Stimulated activated naive B cell treated with anti-CD40 and anti-IgM and Interleukin-4, amounts not matched to agents 10 μg/mL and 1 μg/mL and 100 μg/mL, for 72 hours (primary cell): ENCODE data around the gene OPA3.

Experiments used
- ATAC-seq, 2 donors: fragments of 150-1000 bp; cut with Tn5 transposase; replicated peaks; 2 replicates each; pipeline ENCODE4 v1.10.0; 2021; ENCODE audit warnings: moderate library complexity in 1 of 2
- DNase-seq: peaks from one replicate; pipeline ENCODE4 v3.0.0; 2021
- H3K27ac Mint-ChIP-seq: one replicate; pipeline ENCODE4 v1.8.0; 2022; ENCODE audit warnings: mild to moderate bottlenecking, mixed read lengths
- H3K27me3 Mint-ChIP-seq, 2 donors: one replicate each; pipeline ENCODE4 v1.8.0; 2022; ENCODE audit warnings: mixed read lengths in 2 of 2
- H3K36me3 Mint-ChIP-seq, 2 donors: one replicate each; pipeline ENCODE4 v1.8.0; 2022; ENCODE audit warnings: mixed read lengths in 2 of 2, mild to moderate bottlenecking in 1 of 2
- H3K4me1 Mint-ChIP-seq, 2 donors: one replicate each; pipeline ENCODE4 v1.8.0; 2022; ENCODE audit warnings: mixed read lengths in 2 of 2, mild to moderate bottlenecking in 1 of 2
- H3K4me3 Mint-ChIP-seq, 2 donors: one replicate each; pipeline ENCODE4 v1.8.0; 2022; ENCODE audit warnings: mild to moderate bottlenecking in 2 of 2, mixed read lengths in 2 of 2, moderate library complexity in 1 of 2
- H3K9me3 Mint-ChIP-seq, 2 donors: one replicate each; pipeline ENCODE4 v1.8.0; 2022; ENCODE audit warnings: mixed read lengths in 2 of 2, mild to moderate bottlenecking in 1 of 2

Gene OPA3

DNA sequence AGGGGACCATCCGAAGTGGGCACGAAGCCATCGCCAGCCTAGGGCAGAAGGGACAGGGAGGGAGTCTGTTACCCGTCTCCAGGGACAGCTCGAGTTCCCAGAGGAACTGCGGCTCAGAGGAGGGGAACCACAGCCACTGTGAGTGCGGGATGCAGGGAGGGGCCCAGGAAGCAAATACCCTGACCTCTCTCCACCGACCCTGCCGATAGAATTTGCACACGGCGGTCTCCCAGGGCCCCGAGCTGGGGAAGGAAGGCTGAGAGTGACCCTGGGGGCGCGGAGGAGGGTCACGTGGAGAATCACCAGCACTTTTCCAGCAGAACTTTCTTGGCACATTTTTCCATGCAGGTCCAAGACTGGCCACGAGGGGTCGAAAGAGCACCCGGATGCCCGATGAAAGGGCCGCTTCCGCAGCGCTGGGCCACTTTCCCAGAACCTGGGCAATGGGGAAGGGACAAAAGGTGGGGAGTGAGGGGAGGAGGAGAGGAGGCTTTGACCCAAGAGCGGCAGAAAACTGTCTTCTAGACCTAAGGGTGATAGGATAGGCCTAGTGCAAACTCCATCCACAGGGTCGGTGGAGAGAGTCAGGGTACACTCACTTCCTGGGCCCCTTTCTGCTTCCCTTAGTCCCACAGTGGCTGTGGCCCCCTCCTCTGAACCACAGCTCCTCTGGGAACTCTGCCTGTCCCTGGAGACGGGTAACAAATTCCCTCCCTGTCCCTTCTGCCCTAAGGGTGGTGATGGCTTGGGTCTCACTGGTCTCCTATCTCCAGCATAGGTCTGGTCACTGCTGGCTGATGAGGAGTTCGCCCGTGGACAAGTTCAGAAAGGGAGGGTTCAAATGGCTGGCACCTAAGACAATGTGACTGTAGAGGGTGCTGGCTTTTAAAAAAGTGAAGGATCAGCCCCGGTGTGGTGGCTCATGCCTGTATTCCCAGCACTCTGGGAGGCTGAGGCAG is 22.7 kb upstream of the OPA3 start:
- Mint-ChIP-seq H3K9me3 (peaks cover 5 to 8% of the 10 kb centered on the region in 2 donors), H3K27ac (no peak overlapping the region), H3K27me3 (peaks cover 10 to 14% of the 10 kb centered on the region in 2 donors), H3K4me3 (peak overlapping the region; percentile 58 to 74), H3K4me1 (peaks cover 11 to 12% of the 10 kb centered on the region in 2 donors), H3K36me3 (peaks cover 27 to 31% of the 10 kb centered on the region in 2 donors)
- peak; percentile 29 to 39 for ATAC-seq
- no peak for DNase-seq

DNA sequence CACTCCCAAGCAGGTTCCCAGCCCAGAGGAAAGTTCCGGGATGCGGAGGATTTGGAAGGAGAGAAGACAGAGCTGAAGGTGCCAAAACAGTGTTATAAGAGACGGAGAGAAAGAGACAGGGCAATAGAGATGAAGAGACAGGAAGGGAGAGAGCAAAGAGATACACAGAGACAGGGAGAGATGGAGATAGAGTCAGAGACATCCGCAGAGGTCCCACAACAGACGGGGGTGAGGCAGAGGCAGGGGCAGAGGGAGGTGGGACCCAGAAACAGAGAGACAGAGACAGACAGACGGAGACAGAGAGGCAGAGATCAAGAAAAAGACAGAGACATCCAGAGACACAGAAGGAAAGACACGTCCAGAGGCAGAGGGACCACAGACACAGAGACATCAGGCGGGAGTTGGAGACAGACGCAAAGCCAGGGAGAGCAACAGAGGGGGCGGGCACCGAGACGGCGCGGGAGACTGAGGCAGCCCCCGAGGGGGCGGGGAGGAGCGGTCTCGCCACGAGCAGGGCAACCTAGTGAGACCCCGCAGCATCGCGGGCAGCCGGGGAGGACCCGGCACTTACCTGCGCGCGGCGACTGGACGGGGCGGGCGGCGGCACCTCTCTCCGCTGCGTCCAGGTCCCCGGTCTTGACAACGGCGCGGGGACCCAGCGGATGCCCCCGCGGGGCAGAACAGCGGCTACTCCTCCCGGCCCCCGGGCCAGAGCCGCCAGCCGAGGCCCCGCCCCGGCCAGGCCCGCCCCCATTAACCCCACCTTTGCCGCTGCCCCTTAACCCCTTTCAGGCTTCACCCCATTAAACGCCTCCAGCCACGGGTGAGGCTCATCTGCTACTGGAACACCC is 17.1 kb upstream of the OPA3 start, which contains the start of gene GPR4:
Gene GPR4 (minus strand): TSS at position 689 of the 851 bp plus-strand sequence. CDS start 10,346 bp downstream, outside the sequence.
- Mint-ChIP-seq H3K27ac (peak within 1 kb of the TSS; percentile 32), H3K9me3 (no peaks in the 10 kb centered on the region), H3K36me3 (peaks cover 3 to 5% of the 10 kb centered on the region in 2 donors), H3K4me1 (peaks cover 36 to 45% of the 10 kb centered on the region in 2 donors), H3K27me3 (peaks cover 62 to 70% of the 10 kb centered on the region in 2 donors), H3K4me3 (peak within 1 kb of the TSS; percentile 4 to 23)
- peak in 1 of 2 donors; percentile 16 for ATAC-seq
- no peak for DNase-seq

DNA sequence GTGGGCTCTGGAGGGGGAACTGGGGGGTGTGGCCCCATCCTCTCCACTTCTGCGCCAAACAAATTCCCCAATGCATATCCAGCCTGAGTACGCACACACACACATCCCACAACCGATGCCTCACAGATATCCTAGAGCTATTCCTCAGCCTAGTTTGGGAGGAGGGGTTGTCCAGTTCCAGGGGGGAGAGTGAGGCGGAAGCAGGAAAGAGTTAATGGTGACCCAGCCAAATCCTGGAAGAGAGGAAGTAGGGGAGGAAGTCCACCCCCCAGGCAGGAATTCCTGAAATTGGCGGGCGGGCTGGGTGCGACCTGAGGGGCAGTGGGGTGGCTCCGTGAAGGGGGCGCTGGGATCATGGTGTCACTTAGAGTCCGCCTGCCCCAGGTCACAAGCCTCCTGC is 16.5 kb upstream of the OPA3 start:
- peaks cover 3 to 5% of the 10 kb centered on the region in 2 donors for H3K36me3 Mint-ChIP-seq
- no peak overlapping the region for H3K4me3 Mint-ChIP-seq
- ATAC-seq (no peak), DNase-seq (no peak)
- H3K27ac Mint-ChIP-seq = peak overlapping the region; percentile 32
- H3K27me3 Mint-ChIP-seq = peaks cover 69 to 76% of the 10 kb centered on the region in 2 donors
- peaks cover 36 to 45% of the 10 kb centered on the region in 2 donors for H3K4me1 Mint-ChIP-seq
- no peaks in the 10 kb centered on the region for H3K9me3 Mint-ChIP-seq

DNA sequence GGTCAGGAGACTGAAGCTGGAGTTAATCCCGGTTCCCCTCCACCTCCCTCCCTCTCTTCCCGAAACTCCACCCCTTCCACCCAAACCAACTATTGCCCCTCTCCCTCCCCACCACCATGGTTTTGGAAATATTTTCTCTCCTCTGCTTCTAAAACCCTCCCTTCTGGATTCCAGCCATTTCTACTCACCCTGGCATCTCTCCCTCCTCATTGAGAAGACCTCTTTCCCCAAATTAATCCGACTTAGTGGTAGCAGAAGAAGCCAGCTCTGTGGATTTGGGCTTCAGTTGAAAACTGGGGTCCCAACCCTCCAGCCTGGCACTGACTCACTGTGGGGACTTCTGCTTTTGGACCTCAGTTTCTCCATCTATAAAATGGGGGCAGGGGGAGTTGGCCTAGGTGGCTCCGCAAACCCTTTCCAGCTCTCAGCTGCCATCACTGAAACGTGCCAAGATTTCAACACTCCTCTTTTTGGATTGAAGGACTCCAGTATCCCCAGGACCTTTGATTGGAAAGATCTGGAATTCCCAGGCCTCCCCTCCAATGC is 15.8 kb upstream of the OPA3 start:
- Mint-ChIP-seq H3K36me3 (peaks cover 3 to 5% of the 10 kb centered on the region in 2 donors), H3K4me3 (no peak overlapping the region), H3K9me3 (no peaks in the 10 kb centered on the region), H3K27me3 (peaks cover 76 to 83% of the 10 kb centered on the region in 2 donors), H3K27ac (peak overlapping the region; percentile 63), H3K4me1 (peaks cover 36 to 45% of the 10 kb centered on the region in 2 donors)
- ATAC-seq (no peak), DNase-seq (no peak)

DNA sequence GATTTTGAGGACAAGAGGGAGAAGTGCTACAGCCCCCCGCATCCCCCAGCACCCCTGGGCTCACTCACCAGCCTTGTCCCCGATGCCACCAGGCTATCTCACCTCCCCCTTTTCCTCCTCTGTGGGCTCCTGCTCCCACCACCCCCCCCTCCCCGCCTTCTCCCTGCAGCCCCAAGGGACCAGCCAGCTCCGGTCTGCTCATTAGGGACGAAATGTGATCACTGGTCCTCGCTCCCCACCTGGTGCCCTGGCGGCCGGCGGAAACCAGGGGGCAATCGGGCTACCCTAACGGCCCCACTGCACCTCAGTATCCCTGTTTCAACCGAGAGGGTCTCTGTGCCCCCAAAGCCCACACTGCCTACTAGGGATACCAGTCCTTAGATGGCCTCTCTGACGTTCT is 14.7 kb upstream of the OPA3 start:
- Mint-ChIP-seq H3K27me3 (peaks cover 79 to 86% of the 10 kb centered on the region in 2 donors), H3K27ac (peak overlapping the region; percentile 25)
- no peak for DNase-seq

DNA sequence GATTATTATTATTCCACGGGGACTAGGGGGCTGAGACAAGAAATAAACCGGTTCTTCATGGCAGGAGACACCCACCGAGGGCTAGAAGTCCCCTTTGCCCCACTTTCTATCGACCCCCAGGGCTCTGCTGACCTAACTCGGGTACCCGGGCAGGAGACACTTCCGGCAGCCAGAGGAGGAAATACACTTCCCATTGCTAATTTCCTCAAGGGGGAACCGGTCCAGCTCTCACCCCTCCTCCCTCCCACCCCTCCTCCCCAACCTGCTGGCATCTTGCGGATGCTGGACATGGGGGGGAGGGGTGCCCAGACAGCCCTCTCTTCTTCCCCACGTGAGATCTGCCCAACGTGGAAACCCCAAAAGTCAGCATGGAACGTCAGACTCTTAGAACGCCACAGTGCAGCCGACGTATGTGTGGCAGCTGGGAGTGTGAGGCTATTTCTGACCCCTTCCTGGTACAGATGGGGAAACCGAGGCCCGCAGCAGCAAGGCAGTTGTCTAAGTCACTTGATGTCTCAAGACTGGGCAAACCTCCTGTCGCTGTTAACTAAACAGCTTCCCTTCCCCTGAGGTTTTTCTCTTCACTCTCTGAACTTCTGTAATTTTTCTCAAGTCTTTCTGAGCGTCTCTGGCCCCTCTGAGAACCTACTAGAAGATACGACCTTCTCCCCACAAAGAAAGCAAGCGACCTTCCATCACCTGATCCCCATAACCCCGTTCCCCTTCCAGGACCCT is 13.8 kb upstream of the OPA3 start:
- Mint-ChIP-seq H3K4me1 (peaks cover 36 to 45% of the 10 kb centered on the region in 2 donors), H3K4me3 (peak overlapping the region; percentile 68 to 72), H3K27ac (no peak overlapping the region), H3K36me3 (peaks cover 3 to 5% of the 10 kb centered on the region in 2 donors), H3K9me3 (no peaks in the 10 kb centered on the region), H3K27me3 (peaks cover 77 to 83% of the 10 kb centered on the region in 2 donors)
- ATAC-seq (peak; percentile 25 to 61), DNase-seq (no peak)

More for the DNA sequence above, 14.7 kb upstream of the OPA3 start:
- Mint-ChIP-seq H3K36me3 (peaks cover 3 to 5% of the 10 kb centered on the region in 2 donors), H3K4me3 (no peak overlapping the region), H3K9me3 (no peaks in the 10 kb centered on the region), H3K4me1 (peaks cover 36 to 45% of the 10 kb centered on the region in 2 donors)
- no peak for ATAC-seq

DNA sequence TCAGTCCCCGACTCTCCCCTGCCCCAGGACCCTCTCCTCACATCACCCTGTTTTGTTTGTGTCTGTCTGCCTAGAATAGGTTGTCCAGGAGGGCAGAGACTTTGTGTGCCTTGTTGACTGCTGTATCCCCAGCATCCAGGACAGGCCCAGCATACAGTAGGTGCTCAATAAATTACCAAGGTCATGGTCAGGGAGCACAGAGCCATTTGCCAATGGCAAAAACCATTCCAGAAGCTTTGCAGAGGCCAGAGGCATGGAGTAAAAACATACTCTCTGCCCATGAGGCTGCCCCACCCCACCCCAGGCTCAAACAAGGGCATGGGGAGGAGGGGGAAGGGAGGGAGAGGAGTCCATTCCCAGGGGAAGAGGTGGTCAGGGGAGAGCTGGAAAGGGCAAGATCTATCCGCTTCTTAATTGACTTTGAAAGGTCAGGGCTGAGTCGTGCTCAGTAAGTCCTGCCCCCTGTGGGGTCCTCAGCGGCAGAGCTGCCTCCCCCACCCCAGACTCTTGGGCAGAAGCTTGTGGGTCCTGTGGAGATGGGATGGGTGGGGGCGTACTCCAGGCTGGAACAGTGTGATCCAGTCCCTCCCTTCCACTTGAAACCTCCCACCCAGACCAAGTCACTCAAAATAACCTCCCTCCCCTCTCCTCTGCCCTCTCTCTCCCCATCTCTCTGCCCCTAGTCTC is 13.0 kb upstream of the OPA3 start:
- Mint-ChIP-seq H3K4me1 (peaks cover 35 to 45% of the 10 kb centered on the region in 2 donors), H3K27me3 (peaks cover 72 to 76% of the 10 kb centered on the region in 2 donors), H3K4me3 (peak overlapping the region in 1 of 2 donors; percentile 72), H3K36me3 (peaks cover 3 to 5% of the 10 kb centered on the region in 2 donors), H3K9me3 (no peaks in the 10 kb centered on the region), H3K27ac (no peak overlapping the region)
- DNase-seq (no peak), ATAC-seq (no peak)

DNA sequence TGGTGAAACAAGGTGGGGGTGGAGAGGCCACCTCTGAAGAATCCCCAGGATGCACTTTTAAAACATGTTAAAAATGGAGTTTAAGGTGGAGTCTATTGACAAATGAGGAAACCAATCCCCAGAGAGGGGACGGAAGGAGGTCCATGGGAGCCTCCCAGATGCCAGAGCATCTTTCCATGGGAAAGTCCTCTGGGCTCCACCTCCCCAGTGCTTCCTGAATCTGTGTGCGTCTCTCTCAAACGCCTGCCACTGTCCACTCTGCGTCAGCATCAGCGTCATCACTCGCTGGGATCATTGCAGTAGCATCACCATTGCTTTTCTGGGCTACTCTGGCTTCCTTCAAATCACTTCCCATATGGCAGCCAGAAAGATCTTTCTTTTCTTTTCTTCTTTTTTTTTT is 11.2 kb upstream of the OPA3 start:
- no peak for DNase-seq
- H3K4me3 Mint-ChIP-seq = no peak overlapping the region
- peaks cover 72 to 76% of the 10 kb centered on the region in 2 donors for H3K27me3 Mint-ChIP-seq
- peaks cover 0 to 2% of the 10 kb centered on the region in 2 donors for H3K9me3 Mint-ChIP-seq
- H3K27ac Mint-ChIP-seq = no peak overlapping the region
- peaks cover 0 to 4% of the 10 kb centered on the region in 2 donors for H3K36me3 Mint-ChIP-seq
- H3K4me1 Mint-ChIP-seq = peaks cover 33% of the 10 kb centered on the region in 2 donors
- no peak for ATAC-seq

DNA sequence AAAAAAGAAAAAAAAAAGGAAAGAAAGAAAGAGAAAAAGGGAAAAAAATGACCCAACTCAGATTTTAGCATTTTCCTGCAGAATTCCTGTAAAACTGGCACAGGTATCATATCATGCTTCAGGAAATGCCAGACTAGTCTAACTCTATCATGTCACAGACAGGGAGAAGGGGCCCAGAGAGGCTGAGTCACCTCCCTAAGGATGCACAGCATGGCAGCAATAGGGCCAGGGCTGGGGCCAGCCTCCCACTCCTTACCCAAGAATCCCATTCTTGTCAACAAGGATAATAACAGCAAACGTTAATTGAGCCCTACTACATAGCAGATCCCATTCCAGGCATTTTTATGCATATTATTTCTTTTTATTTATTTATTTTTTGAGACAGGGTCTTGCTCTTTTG is 8.9 kb upstream of the OPA3 start:
- no peak for DNase-seq
- Mint-ChIP-seq H3K36me3 (peaks cover 0 to 4% of the 10 kb centered on the region in 2 donors), H3K27me3 (peaks cover 67 to 76% of the 10 kb centered on the region in 2 donors), H3K4me3 (no peak overlapping the region), H3K9me3 (peaks cover 0 to 2% of the 10 kb centered on the region in 2 donors), H3K27ac (no peak overlapping the region), H3K4me1 (peaks cover 10 to 15% of the 10 kb centered on the region in 2 donors)
- ATAC-seq = no peak

DNA sequence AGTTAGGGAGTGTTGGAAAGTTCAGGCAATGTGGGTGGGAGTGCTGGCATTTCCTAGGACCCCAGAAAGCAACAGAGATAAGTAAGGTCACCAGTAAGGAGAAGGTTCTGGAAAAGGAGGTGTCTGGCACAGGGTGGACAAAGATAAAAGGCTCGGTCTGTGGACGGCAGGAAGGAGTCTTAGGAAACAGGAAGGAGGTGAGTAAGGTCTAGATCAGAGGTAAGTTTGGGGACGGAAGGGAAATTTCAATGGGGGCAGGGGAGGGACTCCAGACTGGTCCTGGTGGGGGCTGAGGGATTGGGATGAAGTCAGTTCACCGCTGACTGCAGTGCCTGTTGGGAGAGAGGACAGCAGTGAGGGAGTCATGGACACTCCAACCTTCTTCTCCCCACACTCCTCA is 7.8 kb upstream of the OPA3 start:
- DNase-seq = no peak
- H3K36me3 Mint-ChIP-seq = peaks cover 0 to 4% of the 10 kb centered on the region in 2 donors
- H3K4me3 Mint-ChIP-seq = no peak overlapping the region
- peaks cover 0 to 9% of the 10 kb centered on the region in 2 donors for H3K4me1 Mint-ChIP-seq
- no peak for ATAC-seq
- peaks cover 55 to 64% of the 10 kb centered on the region in 2 donors for H3K27me3 Mint-ChIP-seq
- no peak overlapping the region for H3K27ac Mint-ChIP-seq
- H3K9me3 Mint-ChIP-seq = peaks cover 0 to 2% of the 10 kb centered on the region in 2 donors

DNA sequence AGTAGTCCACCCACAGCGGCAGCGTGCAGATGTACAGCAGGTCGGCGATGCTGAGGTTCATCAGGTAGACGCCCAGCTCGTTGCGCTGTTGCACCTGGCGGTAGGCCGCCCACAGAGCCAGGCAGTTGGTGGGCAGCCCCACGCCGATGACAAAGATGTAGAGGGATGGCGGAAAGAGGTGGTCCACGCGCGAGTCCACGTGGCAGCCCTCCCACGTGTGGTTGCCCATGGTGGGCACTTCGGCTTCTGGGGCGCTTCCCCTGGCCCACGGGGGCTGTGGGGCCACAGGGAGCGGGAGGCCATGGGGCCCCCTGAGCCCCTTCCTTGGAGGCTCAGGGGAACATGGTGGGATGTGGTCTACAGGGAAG is 7.0 kb upstream of the OPA3 start:
- no peak overlapping the region for H3K4me3 Mint-ChIP-seq
- H3K4me1 Mint-ChIP-seq = peaks cover 0 to 9% of the 10 kb centered on the region in 2 donors

DNA sequence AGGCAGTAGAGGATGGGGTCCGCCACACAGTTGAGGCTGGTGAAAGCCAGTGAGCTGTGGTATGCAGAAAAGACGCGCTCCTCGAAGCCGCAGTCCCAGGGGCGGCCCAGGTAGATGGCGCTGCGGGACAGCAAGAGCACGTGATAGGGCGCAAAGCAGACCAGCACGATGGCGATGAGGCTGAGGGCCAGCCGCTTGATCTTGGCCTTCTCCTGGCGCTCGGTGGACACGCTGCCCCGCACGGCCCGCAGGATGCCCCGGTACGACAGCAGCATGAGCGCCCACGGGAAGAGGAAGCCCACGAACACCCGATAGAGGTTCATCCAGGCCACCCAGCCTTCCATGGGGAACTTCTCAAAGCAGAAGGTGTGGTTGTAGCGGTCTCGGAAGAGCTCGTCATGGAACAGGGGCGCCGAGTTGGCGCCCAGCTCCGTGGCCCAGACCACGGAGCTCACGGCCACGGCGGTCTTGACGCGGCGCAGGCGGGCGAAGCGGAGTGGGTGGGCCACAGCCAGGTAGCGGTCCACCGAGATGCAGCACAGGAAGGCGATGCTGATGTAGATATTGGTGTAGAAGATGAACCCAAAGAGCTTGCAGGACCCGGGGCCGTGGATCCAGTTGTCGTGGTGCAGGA is 6.5 kb upstream of the OPA3 start:
- Mint-ChIP-seq H3K36me3 (peaks cover 0 to 4% of the 10 kb centered on the region in 2 donors), H3K4me1 (peaks cover 0 to 9% of the 10 kb centered on the region in 2 donors), H3K27me3 (peaks cover 43 to 52% of the 10 kb centered on the region in 2 donors), H3K9me3 (peaks cover 0 to 2% of the 10 kb centered on the region in 2 donors), H3K27ac (no peak overlapping the region), H3K4me3 (no peak overlapping the region)
- DNase-seq (no peak), ATAC-seq (peak in 1 of 2 donors; percentile 45)

More for the DNA sequence above, 7.0 kb upstream of the OPA3 start:
- Mint-ChIP-seq H3K9me3 (peaks cover 0 to 2% of the 10 kb centered on the region in 2 donors), H3K27me3 (peaks cover 48 to 57% of the 10 kb centered on the region in 2 donors), H3K36me3 (peaks cover 0 to 4% of the 10 kb centered on the region in 2 donors), H3K27ac (no peak overlapping the region)
- ATAC-seq (no peak), DNase-seq (no peak)
